HG03439 (cell line): ENCODE data around the gene SLC17A6.

Source experiments
- ATAC-seq: cut with Tn5 transposase; IDR thresholded peaks from one replicate; pipeline ENCODE4 v1.9.1; 2021; ENCODE audit warnings: mild to moderate bottlenecking, moderate library complexity; ENCODE audit not compliant: unreplicated experiment

Gene SLC17A6

GRCh38 chr11:22389526-22390282 is 51.5 kb downstream of the SLC17A6 start:
- ATAC-seq: no peak

- ATAC-seq: no peak
Observed at GRCh38 chr11:22390283-22390655, 52.1 kb downstream of the SLC17A6 start.

GRCh38 chr11:22392561-22392960 is 54.4 kb downstream of the SLC17A6 start:
- ATAC-seq: no peak

- ATAC-seq: no peak
Observed at GRCh38 chr11:22405377-22405776, 67.2 kb downstream of the SLC17A6 start.

- ATAC-seq: no peak
Observed at GRCh38 chr11:22407267-22407666, 69.1 kb downstream of the SLC17A6 start.

GRCh38 chr11:22407921-22408320 is 69.7 kb downstream of the SLC17A6 start:
- ATAC-seq: no peak

GRCh38 chr11:22415476-22415875 is 77.3 kb downstream of the SLC17A6 start:
- ATAC-seq: no peak

- no peak for ATAC-seq
Observed at GRCh38 chr11:22416462-22416861, 78.3 kb downstream of the SLC17A6 start.

- ATAC-seq: no peak
Observed at GRCh38 chr11:22426915-22427314, 88.7 kb downstream of the SLC17A6 start.
